Gastroesophageal sphincter (tissue), 4 donors: ENCODE results near the gene CDCA8. TPM values are rescaled to one million over a fixed set of nuclear protein-coding genes. Genes with fewer than 3 reads are reported as not detected.

Experiments used
- ATAC-seq: fragments of 150-250 bp; one replicate; pipeline ENCODE4 v1.9.1; 2016; ENCODE audit warnings: mild to moderate bottlenecking, moderate library complexity
- H3K27ac ChIP-seq, 4 donors: fragments of 200-600 bp; sonication (generic) in 3 of 4; 1 replicate in 3 of 4; 2 replicates in 1 of 4; pipeline ENCODE4 v1.5.1; 2016 to 2019
- H3K27me3 ChIP-seq: fragments of 200-600 bp; sonication (generic); one replicate; pipeline ENCODE4 v1.5.1; 2019
- H3K36me3 ChIP-seq, 2 donors: fragments of 200-600 bp; sonication (generic); one replicate each; pipeline ENCODE4 v1.5.1; 2019; ENCODE audit warnings: control low read depth in 1 of 2
- H3K4me1 ChIP-seq, 3 donors: fragments of 200-600 bp; sonication (generic); 1 replicate in 2 of 3; 2 replicates in 1 of 3; pipeline ENCODE4 v1.5.1; 2016 to 2019; ENCODE audit warnings: control low read depth in 2 of 3
- H3K4me3 ChIP-seq, 2 donors: fragments of 200-600 bp; sonication (generic); one replicate each; pipeline ENCODE4 v1.5.1; 2019; ENCODE audit warnings: mild to moderate bottlenecking in 1 of 2, moderate library complexity in 1 of 2
- H3K9me3 ChIP-seq, 3 donors: fragments of 200-600 bp; sonication (generic); one replicate each; pipeline ENCODE4 v1.5.1; 2017 to 2019; ENCODE audit warnings: control low read depth in 2 of 3
- EP300 ChIP-seq: sonication (generic); formaldehyde crosslinking; IDR thresholded peaks from one replicate; pipeline ENCODE4 v1.6.1; 2017; ENCODE audit warnings: antibody characterized with exemption, mild to moderate bottlenecking
- POLR2A ChIP-seq, 2 donors: fragments of 450-650 bp; IDR thresholded peaks; one replicate each; pipeline ENCODE4 v1.6.1; 2017; ENCODE audit warnings: antibody characterized with exemption in 2 of 2, mild to moderate bottlenecking in 2 of 2, moderate library complexity in 1 of 2
- POLR2AphosphoS5 ChIP-seq: sonication (generic); formaldehyde crosslinking; IDR thresholded peaks from one replicate; pipeline ENCODE4 v1.6.1; 2017; ENCODE audit warnings: antibody characterized with exemption
- WGBS, 2 donors: methylation state at CpG; one replicate each; pipeline ENCODE4 v1.1.5; 2018; ENCODE audit warnings: low coverage in 1 of 2; 5-methylcytosine and 5-hydroxymethylcytosine counted together
- total RNA-seq, 4 donors: library from RNA; depleted of rRNA; stranded (reverse); fragments of >200 nt; gene quantifications; one replicate each; pipeline ENCODE4 v1.1.0, GENCODE V29; 2016
- TF ChIP-seq, protein P1 (sequence below), 4 experiments: fragments of 200-600 bp in 2 of 4; fragments of 450-650 bp in 2 of 4; sonication (generic) in 1 of 4; IDR thresholded peaks; one replicate each; pipeline ENCODE4 v1.5.1; 2017 to 2019; ENCODE audit warnings: antibody characterized with exemption in 4 of 4, mild to moderate bottlenecking in 2 of 4, moderate library complexity in 2 of 4

CDCA8 gene
- total RNA-seq, 4 donors from 2014 or later: 0.13 to 1.1 (median 0.67) TPM

GRCh38 chr1:37672136-37672870 is 20.0 kb upstream of the CDCA8 start:
- Histone ChIP-seq H3K27me3 (peaks cover 57% of the 10 kb centered on the region), H3K4me3 (no peak overlapping the region), H3K9me3 (no peaks in the 10 kb centered on the region), H3K27ac (no peak overlapping the region), H3K4me1 (peaks cover 0 to 14% (median 0%) of the 10 kb centered on the region in 3 donors), H3K36me3 (no peaks in the 10 kb centered on the region)
- WGBS, 2 donors: 70% methylated on average over 5 of the region's 9 CpGs; no CpG with 5 or more reads in 1 of the 2 donors
- ATAC-seq: no peak
- TF ChIP-seq POLR2AphosphoS5: no peak
- TF ChIP-seq POLR2A (IDR thresholded peaks at IDR 0.05): no peak
- TF ChIP-seq, protein P1, sequence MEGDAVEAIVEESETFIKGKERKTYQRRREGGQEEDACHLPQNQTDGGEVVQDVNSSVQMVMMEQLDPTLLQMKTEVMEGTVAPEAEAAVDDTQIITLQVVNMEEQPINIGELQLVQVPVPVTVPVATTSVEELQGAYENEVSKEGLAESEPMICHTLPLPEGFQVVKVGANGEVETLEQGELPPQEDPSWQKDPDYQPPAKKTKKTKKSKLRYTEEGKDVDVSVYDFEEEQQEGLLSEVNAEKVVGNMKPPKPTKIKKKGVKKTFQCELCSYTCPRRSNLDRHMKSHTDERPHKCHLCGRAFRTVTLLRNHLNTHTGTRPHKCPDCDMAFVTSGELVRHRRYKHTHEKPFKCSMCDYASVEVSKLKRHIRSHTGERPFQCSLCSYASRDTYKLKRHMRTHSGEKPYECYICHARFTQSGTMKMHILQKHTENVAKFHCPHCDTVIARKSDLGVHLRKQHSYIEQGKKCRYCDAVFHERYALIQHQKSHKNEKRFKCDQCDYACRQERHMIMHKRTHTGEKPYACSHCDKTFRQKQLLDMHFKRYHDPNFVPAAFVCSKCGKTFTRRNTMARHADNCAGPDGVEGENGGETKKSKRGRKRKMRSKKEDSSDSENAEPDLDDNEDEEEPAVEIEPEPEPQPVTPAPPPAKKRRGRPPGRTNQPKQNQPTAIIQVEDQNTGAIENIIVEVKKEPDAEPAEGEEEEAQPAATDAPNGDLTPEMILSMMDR (IDR thresholded peaks at IDR 0.05): no peak
- no peak for TF ChIP-seq EP300

- Histone ChIP-seq H3K4me3 (no peak overlapping the region), H3K36me3 (no peaks in the 10 kb centered on the region), H3K4me1 (peaks cover 0 to 14% (median 0%) of the 10 kb centered on the region in 3 donors), H3K9me3 (no peaks in the 10 kb centered on the region), H3K27me3 (peaks cover 48% of the 10 kb centered on the region), H3K27ac (no peak overlapping the region)
- no CpG with 5 or more reads among the region's 10 CpGs for WGBS, 2 donors
- TF ChIP-seq EP300 (no peak), POLR2AphosphoS5 (no peak), POLR2A (IDR thresholded peaks at IDR 0.05) (no peak)
- TF ChIP-seq, protein P1 (IDR thresholded peaks at IDR 0.05): no peak
- no peak for ATAC-seq
These were observed 18.4 kb upstream of the CDCA8 start for GRCh38 chr1:37673920-37674319.

DNA sequence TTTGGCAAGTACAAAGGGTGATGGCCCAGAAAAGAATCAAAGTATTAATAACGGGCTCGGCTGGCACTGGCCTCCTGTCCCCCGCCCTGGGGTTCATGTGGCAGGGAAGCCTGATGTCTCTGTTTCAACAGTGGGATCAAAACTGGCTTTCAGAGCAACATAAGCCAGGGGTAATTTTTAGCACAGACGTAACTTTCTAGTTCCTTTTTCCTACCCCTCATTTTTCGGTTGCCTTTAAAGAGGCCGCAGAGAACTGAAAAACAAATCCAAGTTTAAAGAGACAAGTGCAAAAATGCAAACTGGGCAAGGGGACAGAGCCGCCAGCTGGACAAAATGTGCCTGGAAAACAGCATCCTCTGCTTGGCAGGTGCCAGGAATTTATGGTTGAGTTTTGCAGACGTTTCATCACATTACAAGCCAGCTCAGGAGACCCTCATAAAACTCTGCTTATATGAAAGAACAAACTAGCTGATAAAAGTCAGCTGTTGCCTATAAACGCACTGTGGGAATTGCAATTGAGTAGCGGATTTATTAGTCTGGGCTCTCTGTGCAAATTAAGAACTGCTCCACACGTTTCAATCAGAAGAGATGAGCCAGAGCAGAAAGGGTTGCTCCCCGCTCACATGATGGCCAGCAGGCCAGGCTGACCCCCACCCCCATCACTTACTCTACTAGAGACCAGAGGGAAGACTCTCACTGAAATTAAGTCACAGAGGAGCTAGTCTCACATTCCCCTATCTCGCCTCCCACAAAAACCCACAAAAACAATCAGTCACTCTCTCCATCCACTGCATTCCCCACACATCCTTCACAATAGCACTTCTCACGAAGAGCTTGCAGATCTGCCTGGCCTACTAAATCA is 15.8 kb upstream of the CDCA8 start:
- Histone ChIP-seq H3K9me3 (no peaks in the 10 kb centered on the region), H3K27ac (peak overlapping the region in 2 of 4 donors; percentile 22 to 25), H3K27me3 (peaks cover 25% of the 10 kb centered on the region), H3K4me3 (no peak overlapping the region), H3K4me1 (peaks cover 0 to 14% (median 0%) of the 10 kb centered on the region in 3 donors), H3K36me3 (peaks cover 0 to 19% of the 10 kb centered on the region in 2 donors)
- ATAC-seq: no peak
- TF ChIP-seq, protein P1 (IDR thresholded peaks at IDR 0.05): no peak
- TF ChIP-seq POLR2A (IDR thresholded peaks at IDR 0.05): no peak
- TF ChIP-seq EP300: no peak
- no peak for TF ChIP-seq POLR2AphosphoS5
- WGBS, 2 donors: 17 to 37% methylated on average over 6 to 9 of the region's 14 CpGs

DNA sequence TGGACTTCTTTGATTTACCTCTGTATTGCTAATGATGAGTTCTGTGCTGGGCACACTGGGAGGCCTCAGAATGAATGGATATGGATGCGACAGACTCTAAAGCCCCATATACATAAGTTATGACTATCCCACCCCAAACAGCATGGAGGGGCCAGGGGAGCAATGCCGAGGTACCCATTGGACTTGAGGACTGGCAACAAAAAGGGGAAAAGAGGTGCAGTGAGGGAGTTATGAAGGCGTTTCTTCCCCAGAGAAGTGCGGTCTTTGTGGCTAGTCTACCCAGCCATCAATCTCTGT is 15.2 kb upstream of the CDCA8 start:
- peaks cover 0 to 19% of the 10 kb centered on the region in 2 donors for H3K36me3 ChIP-seq
- TF ChIP-seq, protein P1 (IDR thresholded peaks at IDR 0.05): no peak
- TF ChIP-seq POLR2A (IDR thresholded peaks at IDR 0.05): no peak
- no peak for TF ChIP-seq EP300
- TF ChIP-seq POLR2AphosphoS5: no peak
- peaks cover 0 to 14% (median 0%) of the 10 kb centered on the region in 3 donors for H3K4me1 ChIP-seq
- ATAC-seq: no peak
- WGBS, 2 donors: 50 to 90% methylated on average over 1 to 2 of the region's 4 CpGs
- H3K27me3 ChIP-seq: peaks cover 19% of the 10 kb centered on the region
- H3K27ac ChIP-seq: no peak overlapping the region
- no peak overlapping the region for H3K4me3 ChIP-seq
- H3K9me3 ChIP-seq: no peaks in the 10 kb centered on the region
